HepG2 (cell line): ENCODE data around the gene KISS1R. TPM values are rescaled to one million over a fixed set of nuclear protein-coding genes. Genes with fewer than 3 reads are reported as not detected.

Experiments used
- ZNF225 ChIP-seq: sonication (generic); formaldehyde crosslinking; IDR thresholded peaks from 2 replicates; pipeline ENCODE4 v1.4.0; 2020; ENCODE audit warnings: mild to moderate bottlenecking, missing genetic modification reagents
- polyA plus RNA-seq, 8 experiments: library from polyadenylated mRNA; depleted of rRNA in 3 of 8; stranded (reverse) in 7 of 8; unstranded in 1 of 8; fragments of >200 nt; fragmentation: Illumina TruSeq in 4 of 8; extraction: Trizol in 4 of 8; gene quantifications; 2 replicates each; pipeline versions ENCODE4 v1.2.1 to v1.2.3, GENCODE V29; 2011 to 2016; ENCODE audit warnings: low read depth in 4 of 8, missing spikeins in 1 of 8, mixed read lengths in 1 of 8; ENCODE audit not compliant: insufficient read depth in 1 of 8
- total RNA-seq, 5 experiments: library from RNA; depleted of rRNA; stranded (reverse); fragments of >200 nt; fragmentation: Illumina TruSeq; extraction: Trizol; gene quantifications; 2 replicates each; pipeline ENCODE4 v1.2.3, GENCODE V29; 2016; ENCODE audit warnings: low read depth in 1 of 5
- TF ChIP-seq, protein P1 (sequence below), 2 experiments: fragments of 450-650 bp in 1 of 2; sonication (generic) in 1 of 2; formaldehyde crosslinking in 1 of 2; IDR thresholded peaks; 2 replicates each; pipeline versions ENCODE4 v1.6.1 to v1.8.0; 2016 to 2022; ENCODE audit warnings: antibody characterized with exemption in 1 of 2, mild to moderate bottlenecking in 1 of 2, missing genetic modification reagents in 1 of 2

KISS1R gene
- total and polyA plus RNA-seq, 2 of the 13 experiments (the other 11 are each of a cell fraction or from before 2014, with no cell fraction given): 1.1 to 10.2 TPM

DNA sequence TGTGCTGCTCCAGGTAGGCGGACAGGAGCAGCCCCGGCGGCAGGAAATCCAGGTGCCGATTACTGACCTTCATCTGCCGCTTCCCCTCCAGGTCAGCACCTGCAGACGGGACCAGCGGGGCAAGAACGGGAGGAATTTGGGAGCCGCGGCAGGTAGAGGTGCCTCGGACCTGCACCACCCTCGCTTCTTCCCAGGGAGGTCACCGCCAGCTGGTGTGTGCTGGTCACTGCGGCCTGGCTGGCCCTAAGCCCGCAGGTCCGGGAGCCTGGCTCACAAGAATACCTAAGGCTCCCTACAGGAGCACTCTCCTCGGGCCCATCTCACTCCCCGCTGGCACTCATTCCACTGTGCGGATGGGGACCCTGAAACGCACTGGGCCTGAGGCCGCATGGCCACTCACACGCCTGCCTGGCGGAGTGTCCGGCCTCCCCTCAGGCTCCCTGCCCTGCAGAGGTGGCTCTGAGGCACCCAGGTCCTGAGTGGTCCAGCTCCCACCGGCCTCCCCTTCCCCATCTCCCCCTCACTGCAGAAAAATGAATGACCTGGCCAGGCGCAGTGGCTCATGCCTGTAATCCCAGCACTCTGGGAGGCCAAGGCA is 19.6 kb upstream of the KISS1R start (continued):
- no peak for TF ChIP-seq ZNF225 (CRISPR knock-in tag)
- TF ChIP-seq, protein P1, sequence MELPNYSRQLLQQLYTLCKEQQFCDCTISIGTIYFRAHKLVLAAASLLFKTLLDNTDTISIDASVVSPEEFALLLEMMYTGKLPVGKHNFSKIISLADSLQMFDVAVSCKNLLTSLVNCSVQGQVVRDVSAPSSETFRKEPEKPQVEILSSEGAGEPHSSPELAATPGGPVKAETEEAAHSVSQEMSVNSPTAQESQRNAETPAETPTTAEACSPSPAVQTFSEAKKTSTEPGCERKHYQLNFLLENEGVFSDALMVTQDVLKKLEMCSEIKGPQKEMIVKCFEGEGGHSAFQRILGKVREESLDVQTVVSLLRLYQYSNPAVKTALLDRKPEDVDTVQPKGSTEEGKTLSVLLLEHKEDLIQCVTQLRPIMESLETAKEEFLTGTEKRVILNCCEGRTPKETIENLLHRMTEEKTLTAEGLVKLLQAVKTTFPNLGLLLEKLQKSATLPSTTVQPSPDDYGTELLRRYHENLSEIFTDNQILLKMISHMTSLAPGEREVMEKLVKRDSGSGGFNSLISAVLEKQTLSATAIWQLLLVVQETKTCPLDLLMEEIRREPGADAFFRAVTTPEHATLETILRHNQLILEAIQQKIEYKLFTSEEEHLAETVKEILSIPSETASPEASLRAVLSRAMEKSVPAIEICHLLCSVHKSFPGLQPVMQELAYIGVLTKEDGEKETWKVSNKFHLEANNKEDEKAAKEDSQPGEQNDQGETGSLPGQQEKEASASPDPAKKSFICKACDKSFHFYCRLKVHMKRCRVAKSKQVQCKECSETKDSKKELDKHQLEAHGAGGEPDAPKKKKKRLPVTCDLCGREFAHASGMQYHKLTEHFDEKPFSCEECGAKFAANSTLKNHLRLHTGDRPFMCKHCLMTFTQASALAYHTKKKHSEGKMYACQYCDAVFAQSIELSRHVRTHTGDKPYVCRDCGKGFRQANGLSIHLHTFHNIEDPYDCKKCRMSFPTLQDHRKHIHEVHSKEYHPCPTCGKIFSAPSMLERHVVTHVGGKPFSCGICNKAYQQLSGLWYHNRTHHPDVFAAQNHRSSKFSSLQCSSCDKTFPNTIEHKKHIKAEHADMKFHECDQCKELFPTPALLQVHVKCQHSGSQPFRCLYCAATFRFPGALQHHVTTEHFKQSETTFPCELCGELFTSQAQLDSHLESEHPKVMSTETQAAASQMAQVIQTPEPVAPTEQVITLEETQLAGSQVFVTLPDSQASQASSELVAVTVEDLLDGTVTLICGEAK (IDR thresholded peaks at IDR 0.05): no peak
- TF ChIP-seq, protein P1 (CRISPR knock-in tag; IDR thresholded peaks at IDR 0.05): no peak
- TF ChIP-seq, all 625 proteins: peak for 4
